Hepatocyte (in vitro differentiated cells): ENCODE results near the gene RINL.

Experiments
- CTCF ChIP-seq: fragments of 200-600 bp; sonication (generic); IDR thresholded peaks from 2 replicates; pipeline ENCODE4 v1.5.1; 2016; ENCODE audit warnings: antibody characterized with exemption, mild to moderate bottlenecking; ENCODE audit not compliant: poor library complexity
- EZH2 ChIP-seq: fragments of 200-600 bp; sonication (generic); IDR thresholded peaks from 2 replicates; pipeline ENCODE4 v1.6.1; 2016; ENCODE audit warnings: antibody characterized with exemption, mild to moderate bottlenecking, borderline replicate concordance

GRCh38 chr19:38911388-38912001 lies 33.4 kb upstream of the RINL start:
- TF ChIP-seq EZH2: no peak
- no peak for TF ChIP-seq CTCF
